SH-SY5Y (cell line): ENCODE data around the gene SLC22A15.

Experiments
- GATA2 ChIP-seq: IDR thresholded peaks from 2 replicates; pipeline ENCODE4 v1.6.1; 2011; ENCODE audit warnings: mild to moderate bottlenecking, low read depth, low read length
- GATA3 ChIP-seq: IDR thresholded peaks from 2 replicates; pipeline ENCODE4 v1.6.1; 2011; ENCODE audit warnings: low read depth, mild to moderate bottlenecking, low read length, moderate library complexity

- TF ChIP-seq GATA3 (no peak), GATA2 (no peak)
These were observed 36.9 kb upstream of the SLC22A15 start for GRCh38 chr1:115939455-115939854.
